Fibroblast of villous mesenchyme (primary cell): ENCODE results near the gene LGR5. TPM values are rescaled to one million over a fixed set of nuclear protein-coding genes. Genes with fewer than 3 reads are reported as not detected.
"Not testable (repeated sequence)": the region's sequence is repeated elsewhere in the genome, so short reads cannot be mapped to it uniquely, and the experiment has no call there.

Experiments used
- DNase-seq: peaks from one replicate; pipeline ENCODE4 v3.0.0-alpha.2; 2010; ENCODE audit warnings: low read depth
- H3K4me3 ChIP-seq: 2 replicates; pipeline ENCODE4 v1.5.1; 2011; ENCODE audit warnings: low read depth, mild to moderate bottlenecking, low read length
- CTCF ChIP-seq: IDR thresholded peaks from 2 replicates; pipeline ENCODE4 v1.5.1; 2012; ENCODE audit warnings: low read depth, mild to moderate bottlenecking, low read length; ENCODE audit not compliant: insufficient read depth
- total RNA-seq: library from RNA; depleted of rRNA; stranded (reverse); fragments of >200 nt; gene quantifications from 2 replicates; pipeline ENCODE4 v1.2.3, GENCODE V29; 2012

The LGR5 gene
- total RNA-seq, 1 donor, result not detected

GRCh38 chr12:71565535-71565934, 125.9 kb downstream of the LGR5 start:
- no peak for DNase-seq
- no peak for TF ChIP-seq CTCF
- no peak overlapping the region for H3K4me3 ChIP-seq

- TF ChIP-seq CTCF, result no peak
Observed at GRCh38 chr12:71566655-71567054, 127.1 kb downstream of the LGR5 start.

GRCh38 chr12:71567537-71567936, 127.9 kb downstream of the LGR5 start:
- no peak overlapping the region for H3K4me3 ChIP-seq
- TF ChIP-seq CTCF, result no peak
- no peak for DNase-seq

More at GRCh38 chr12:71566655-71567054, 127.1 kb downstream of the LGR5 start:
- no peak for DNase-seq
- no peak overlapping the region for H3K4me3 ChIP-seq

GRCh38 chr12:71569885-71570284, 130.3 kb downstream of the LGR5 start:
- not testable (repeated sequence) for DNase-seq, H3K4me3 ChIP-seq

- H3K4me3 ChIP-seq, result no peak overlapping the region
- no peak for DNase-seq
- TF ChIP-seq CTCF, result no peak
Observed at GRCh38 chr12:71576496-71576895, 136.9 kb downstream of the LGR5 start.

- no peak overlapping the region for H3K4me3 ChIP-seq
- no peak for DNase-seq
- no peak for TF ChIP-seq CTCF
Observed at GRCh38 chr12:71578694-71579258, 139.2 kb downstream of the LGR5 start.

- no peak for TF ChIP-seq CTCF
- DNase-seq, result no peak
- no peak overlapping the region for H3K4me3 ChIP-seq
Observed at GRCh38 chr12:71581206-71581605, 141.6 kb downstream of the LGR5 start.
